Fibroblast of upper back skin (primary cell): ENCODE results near the gene TTC28.
"Not testable (repeated sequence)": the region's sequence is repeated elsewhere in the genome, so short reads cannot be mapped to it uniquely, and the experiment has no call there.

Experiments used
- DNase-seq: peaks from one replicate; pipeline ENCODE4 v3.0.0-alpha.2; 2013

TTC28 gene

GRCh38 chr22:28077166-28077565 is 602.5 kb downstream of the TTC28 start:
- no peak for DNase-seq

GRCh38 chr22:28075358-28075981 is 604.2 kb downstream of the TTC28 start:
- DNase-seq = peak; percentile 90

GRCh38 chr22:28074526-28074925 is 605.1 kb downstream of the TTC28 start:
- DNase-seq = no peak

- peak; percentile 43 for DNase-seq
These were observed 607.6 kb downstream of the TTC28 start for GRCh38 chr22:28072066-28072465.

GRCh38 chr22:28068826-28069225 is 610.8 kb downstream of the TTC28 start:
- DNase-seq = peak; percentile 17

- DNase-seq = peak; percentile 56
These were observed 614.7 kb downstream of the TTC28 start for GRCh38 chr22:28064920-28065319.

GRCh38 chr22:28063656-28064055 is 616.0 kb downstream of the TTC28 start:
- DNase-seq = no peak

GRCh38 chr22:28060594-28060993 is 619.0 kb downstream of the TTC28 start:
- not testable (repeated sequence) for DNase-seq

- no peak for DNase-seq
These were observed 621.6 kb downstream of the TTC28 start for GRCh38 chr22:28058036-28058435.

- no peak for DNase-seq
These were observed 624.8 kb downstream of the TTC28 start for GRCh38 chr22:28054819-28055208.

- peak; percentile 70 for DNase-seq
These were observed 625.5 kb downstream of the TTC28 start for GRCh38 chr22:28053896-28054818.

GRCh38 chr22:28052825-28053269 is 626.8 kb downstream of the TTC28 start:
- DNase-seq = no peak

GRCh38 chr22:28051787-28052356 is 627.8 kb downstream of the TTC28 start:
- DNase-seq = peak; percentile 70

GRCh38 chr22:28051091-28051786 is 628.4 kb downstream of the TTC28 start:
- no peak for DNase-seq

GRCh38 chr22:28048529-28048928 is 631.1 kb downstream of the TTC28 start:
- no peak for DNase-seq

GRCh38 chr22:28047740-28048139 is 631.9 kb downstream of the TTC28 start:
- DNase-seq = no peak

- DNase-seq = no peak
These were observed 633.5 kb downstream of the TTC28 start for GRCh38 chr22:28046100-28046499.

GRCh38 chr22:28044546-28045173 is 635.0 kb downstream of the TTC28 start:
- DNase-seq = no peak

- DNase-seq = peak; percentile 23
These were observed 636.4 kb downstream of the TTC28 start for GRCh38 chr22:28043266-28043665.

- DNase-seq = peak; percentile 80
These were observed 644.8 kb downstream of the TTC28 start for GRCh38 chr22:28034760-28035401.

- DNase-seq = no peak
These were observed 645.4 kb downstream of the TTC28 start for GRCh38 chr22:28034145-28034759.

GRCh38 chr22:28032861-28033260 is 646.8 kb downstream of the TTC28 start:
- no peak for DNase-seq
